ENCODE results near the gene ABCA1. TPM values are rescaled to one million over a fixed set of nuclear protein-coding genes. Genes with fewer than 3 reads are reported as not detected.
"Not testable (repeated sequence)": the region's sequence is repeated elsewhere in the genome, so short reads cannot be mapped to it uniquely, and the experiment has no call there.

Gene ABCA1
- total RNA-seq, 1 donor from 2014 or later: 21.9 TPM

- no peak for DNase-seq (ENCODE audit: low read depth)
- no peak overlapping the region for H3K4me3 ChIP-seq (ENCODE audit: low read depth, low read length)
- no peaks in the 10 kb centered on the region for H3K27me3 ChIP-seq (ENCODE audit: control insufficient read depth, insufficient read depth, low read length)
- TF ChIP-seq CTCF (IDR thresholded peaks at IDR 0.05; ENCODE audit: insufficient read depth, low read length, poor library complexity, severe bottlenecking): no peak
- no peaks in the 10 kb centered on the region for H3K36me3 ChIP-seq (ENCODE audit: control insufficient read depth, insufficient read depth, low read length)
These were observed 69.1 kb downstream of the ABCA1 start for GRCh38 chr9:104858846-104859245.

- no peak for TF ChIP-seq CTCF (IDR thresholded peaks at IDR 0.05; ENCODE audit: insufficient read depth, low read length, poor library complexity, severe bottlenecking)
These were observed 69.7 kb downstream of the ABCA1 start for GRCh38 chr9:104858271-104858670.

GRCh38 chr9:104856413-104856941 lies 71.5 kb downstream of the ABCA1 start:
- DNase-seq (ENCODE audit: low read depth): no peak
- Histone ChIP-seq H3K4me3 (ENCODE audit: low read depth, low read length) (no peak overlapping the region), H3K27me3 (ENCODE audit: control insufficient read depth, insufficient read depth, low read length) (no peaks in the 10 kb centered on the region), H3K36me3 (ENCODE audit: control insufficient read depth, insufficient read depth, low read length) (no peaks in the 10 kb centered on the region)
- no peak for TF ChIP-seq CTCF (IDR thresholded peaks at IDR 0.05; ENCODE audit: insufficient read depth, low read length, poor library complexity, severe bottlenecking)

More at GRCh38 chr9:104858271-104858670, 69.7 kb downstream of the ABCA1 start:
- H3K27me3 ChIP-seq (ENCODE audit: control insufficient read depth, insufficient read depth, low read length): no peaks in the 10 kb centered on the region
- DNase-seq (ENCODE audit: low read depth): no peak
- H3K36me3 ChIP-seq (ENCODE audit: control insufficient read depth, insufficient read depth, low read length): no peaks in the 10 kb centered on the region
- no peak overlapping the region for H3K4me3 ChIP-seq (ENCODE audit: low read depth, low read length)

DNA sequence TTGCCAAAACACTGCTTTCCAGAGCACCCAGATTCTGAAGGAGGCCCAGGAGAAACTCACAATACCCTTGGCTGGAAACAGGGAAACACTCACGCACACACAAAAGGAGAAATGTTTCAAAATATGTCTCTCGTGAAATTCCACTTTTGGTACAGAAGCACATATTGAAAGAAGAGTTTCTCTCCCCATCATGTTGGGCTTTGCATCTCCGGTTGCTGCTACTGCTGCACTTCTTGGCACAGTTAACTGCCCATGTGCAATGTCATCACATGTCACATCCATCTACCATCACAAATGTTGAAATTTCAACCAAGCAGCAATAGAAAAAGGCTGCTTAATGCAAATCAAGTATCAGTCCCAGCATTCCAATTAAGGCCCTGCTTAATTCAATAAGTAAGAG lies 72.1 kb downstream of the ABCA1 start:
- Histone ChIP-seq H3K4me3 (ENCODE audit: low read depth, low read length) (no peak overlapping the region), H3K36me3 (ENCODE audit: control insufficient read depth, insufficient read depth, low read length) (no peaks in the 10 kb centered on the region), H3K27me3 (ENCODE audit: control insufficient read depth, insufficient read depth, low read length) (no peaks in the 10 kb centered on the region)
- TF ChIP-seq CTCF (IDR thresholded peaks at IDR 0.05; ENCODE audit: insufficient read depth, low read length, poor library complexity, severe bottlenecking): no peak
- no peak for DNase-seq (ENCODE audit: low read depth)

DNA sequence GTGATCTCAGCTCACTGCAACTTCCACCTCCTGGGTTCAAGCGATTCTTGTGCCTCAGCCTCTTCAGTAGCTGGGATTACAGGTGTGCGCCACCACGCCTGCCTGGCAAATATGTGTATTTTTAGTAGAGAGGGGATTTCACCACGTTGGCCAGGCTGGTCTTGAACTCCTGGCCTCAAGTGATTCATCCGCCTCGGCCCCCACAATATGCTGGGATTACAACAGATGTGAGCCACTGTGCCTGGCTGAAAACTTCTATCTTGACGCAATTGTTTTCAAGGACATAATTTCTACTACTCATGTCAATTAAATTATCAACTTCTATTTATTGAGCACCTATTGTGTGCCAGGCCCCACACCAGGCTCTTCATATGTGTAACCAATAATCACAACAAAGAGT lies 72.7 kb downstream of the ABCA1 start:
- not testable (repeated sequence) for H3K4me3 ChIP-seq (ENCODE audit: low read depth, low read length); H3K27me3 ChIP-seq (ENCODE audit: control insufficient read depth, insufficient read depth, low read length); DNase-seq (ENCODE audit: low read depth); H3K36me3 ChIP-seq (ENCODE audit: control insufficient read depth, insufficient read depth, low read length)

DNA sequence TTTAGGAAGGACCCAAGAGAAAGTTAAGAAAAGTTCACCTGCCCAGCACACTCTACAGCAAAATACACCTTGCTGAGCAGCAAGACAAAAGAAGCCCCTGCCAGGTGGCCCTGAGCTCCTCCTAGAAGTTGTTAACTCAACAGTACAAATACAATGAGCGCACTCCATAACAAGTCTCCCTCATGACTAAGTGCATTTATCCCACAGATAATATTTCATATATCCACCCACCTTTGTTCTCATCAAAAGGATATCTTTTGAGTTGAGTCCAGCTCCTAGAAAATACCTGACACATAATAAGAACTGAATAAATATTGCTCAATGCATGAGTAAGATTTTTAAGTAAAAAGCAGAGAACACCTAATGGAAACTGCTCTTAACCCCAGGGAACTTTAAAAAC lies 73.3 kb downstream of the ABCA1 start:
- no peak for TF ChIP-seq CTCF (IDR thresholded peaks at IDR 0.05; ENCODE audit: insufficient read depth, low read length, poor library complexity, severe bottlenecking)
- H3K27me3 ChIP-seq (ENCODE audit: control insufficient read depth, insufficient read depth, low read length): no peaks in the 10 kb centered on the region
- H3K36me3 ChIP-seq (ENCODE audit: control insufficient read depth, insufficient read depth, low read length): no peaks in the 10 kb centered on the region
- DNase-seq (ENCODE audit: low read depth): no peak
- H3K4me3 ChIP-seq (ENCODE audit: low read depth, low read length): no peak overlapping the region

All from kidney epithelial cell (primary cell).